ENCODE data around the gene RAPGEF5.

The RAPGEF5 gene

GRCh38 chr7:22074897-22075296, 282.1 kb downstream of the RAPGEF5 start:
- no peak for DNase-seq
- intact Hi-C loops (cut with DNase I), result no loop called here
